HUDEP-2 (cell line): ENCODE results near the gene RCC1.
"Not testable (repeated sequence)": the region's sequence is repeated elsewhere in the genome, so short reads cannot be mapped to it uniquely, and the experiment has no call there.

Experiments used
- DNase-seq, 76 experiments: peaks; one replicate each; lab custom pipeline; 2025; ENCODE audit not compliant: unreplicated experiment in 76 of 76; lab: John Stamatoyannopoulos, UW

Gene RCC1

GRCh38 chr1:28581531-28582247 is 75.8 kb downstream of the RCC1 start:
- DNase-seq, result peak; percentile 18 to 96 (median 88)

GRCh38 chr1:28582248-28582615 is 76.4 kb downstream of the RCC1 start:
- DNase-seq, result peak in 6 of 76 experiments; percentile 16 to 55 (median 29)

- DNase-seq, result not testable (repeated sequence)
Measured at GRCh38 chr1:28586585-28587391, 80.9 kb downstream of the RCC1 start.
